8988T (cell line): ENCODE data around the gene SUPT7L.
"Not testable (repeated sequence)": the region's sequence is repeated elsewhere in the genome, so short reads cannot be mapped to it uniquely, and the experiment has no call there.

ENCODE experiments used
- DNase-seq: peaks from one replicate; pipeline ENCODE4 v3.0.0; 2011

Gene SUPT7L

GRCh38 chr2:27663285-27664153 is at the start of gene SUPT7L, which contains the start of gene SLC4A1AP:
Gene SUPT7L (minus strand): TSS chr2:27663614. CDS start chr2:27662192, 1,422 bp downstream.
Gene SLC4A1AP (plus strand): TSS chr2:27663889. CDS start chr2:27663915, 26 bp downstream.
- DNase-seq: peak; percentile 44

DNA sequence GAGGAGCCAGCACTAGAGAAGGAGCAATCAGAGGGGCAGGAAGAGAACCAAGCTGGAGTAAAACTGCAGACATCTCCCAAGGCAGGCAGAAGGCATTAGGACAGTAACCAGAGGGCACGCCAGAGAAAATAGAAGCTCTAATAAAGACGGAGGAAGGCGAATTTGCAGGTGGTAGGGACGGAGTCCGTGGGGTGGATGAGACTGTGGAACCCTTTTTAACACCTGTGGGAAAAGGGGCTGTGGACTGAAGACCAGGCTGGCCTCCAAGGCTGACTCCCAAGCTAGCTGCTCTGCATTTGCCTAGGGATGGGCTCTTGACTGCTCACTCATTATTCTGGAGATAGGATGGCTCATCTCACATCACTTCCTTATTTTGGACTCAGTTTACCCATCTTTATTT is 49.8 kb upstream of the SUPT7L start:
- DNase-seq: no peak

DNA sequence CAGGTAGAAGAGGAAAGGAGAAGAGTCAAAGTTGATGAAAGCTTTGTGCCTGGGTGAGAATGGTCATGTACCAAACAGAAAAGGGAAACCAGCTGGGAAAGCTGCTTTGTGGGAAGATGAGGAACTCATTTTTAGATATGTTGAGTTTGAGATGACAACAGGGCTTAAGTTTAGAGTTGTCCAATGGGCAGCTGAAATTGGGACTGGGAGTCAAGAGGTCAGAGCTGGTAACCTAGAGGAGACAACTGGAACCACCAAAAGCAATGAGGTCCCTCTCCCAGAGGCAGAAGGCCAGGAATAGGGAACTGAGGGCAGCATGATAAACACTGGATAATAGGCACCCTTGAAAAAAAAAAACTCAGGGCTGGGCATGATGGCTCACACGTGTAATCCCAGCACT is 49.1 kb upstream of the SUPT7L start:
- no peak for DNase-seq

DNA sequence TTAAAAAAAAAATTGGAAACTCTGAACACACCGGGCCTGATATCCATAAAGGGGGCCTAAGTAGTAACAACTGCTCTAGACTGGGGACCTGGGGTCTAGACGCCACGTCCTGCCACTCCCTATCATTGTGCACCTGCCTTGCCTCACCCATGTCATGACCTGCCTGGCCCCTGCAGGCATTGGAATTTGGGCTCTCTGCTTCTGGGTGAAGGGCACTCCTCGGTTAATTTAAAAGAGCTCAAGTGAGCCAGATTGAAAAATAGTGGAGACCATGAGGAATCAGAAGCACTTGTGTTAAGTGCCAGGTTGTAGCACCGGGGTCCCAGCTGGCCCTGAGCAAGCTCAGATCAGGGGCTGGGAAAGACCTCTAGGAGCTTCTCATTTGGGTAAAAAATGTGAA is 48.4 kb upstream of the SUPT7L start:
- no peak for DNase-seq

DNA sequence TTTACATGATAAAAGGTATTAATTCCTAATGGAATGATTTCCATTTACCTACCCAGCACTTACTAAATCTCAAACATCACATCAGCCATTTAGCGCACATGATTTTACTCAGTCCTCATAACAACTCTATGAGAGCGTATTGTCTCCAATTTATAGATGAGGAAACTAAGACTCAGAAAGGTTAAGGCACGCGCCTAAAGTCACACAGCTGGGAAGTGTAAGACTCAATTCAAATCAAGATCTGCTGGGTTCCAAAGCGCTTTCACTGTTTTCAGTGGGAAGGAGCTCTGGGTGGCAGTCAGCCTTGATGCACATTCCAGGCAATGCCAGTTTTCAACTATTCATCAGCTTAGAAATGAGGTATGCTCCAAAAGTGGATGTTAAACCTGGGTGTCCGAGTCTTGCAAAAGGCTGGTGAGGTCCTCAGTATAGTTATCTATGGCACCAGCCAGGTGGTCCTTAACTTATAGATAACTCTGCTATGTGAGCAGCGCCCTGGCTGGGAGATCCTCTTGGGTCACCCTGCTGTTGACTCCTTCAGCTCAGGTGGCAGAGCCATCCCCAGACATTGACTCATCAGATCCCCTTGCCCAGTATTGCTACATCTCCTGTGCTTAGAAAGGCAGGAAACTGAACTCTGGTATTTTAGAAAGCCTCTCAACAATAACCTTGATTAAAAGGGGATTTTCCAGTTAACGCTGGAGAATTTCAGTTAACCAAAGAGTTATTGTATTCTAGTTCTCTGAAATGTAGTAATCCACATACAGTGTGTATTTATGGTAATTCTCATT is 47.4 kb upstream of the SUPT7L start:
- no peak for DNase-seq

- DNase-seq: no peak
Observed at GRCh38 chr2:27709960-27710575, 46.7 kb upstream of the SUPT7L start.

GRCh38 chr2:27709326-27709725 is 45.9 kb upstream of the SUPT7L start:
- DNase-seq: no peak

DNA sequence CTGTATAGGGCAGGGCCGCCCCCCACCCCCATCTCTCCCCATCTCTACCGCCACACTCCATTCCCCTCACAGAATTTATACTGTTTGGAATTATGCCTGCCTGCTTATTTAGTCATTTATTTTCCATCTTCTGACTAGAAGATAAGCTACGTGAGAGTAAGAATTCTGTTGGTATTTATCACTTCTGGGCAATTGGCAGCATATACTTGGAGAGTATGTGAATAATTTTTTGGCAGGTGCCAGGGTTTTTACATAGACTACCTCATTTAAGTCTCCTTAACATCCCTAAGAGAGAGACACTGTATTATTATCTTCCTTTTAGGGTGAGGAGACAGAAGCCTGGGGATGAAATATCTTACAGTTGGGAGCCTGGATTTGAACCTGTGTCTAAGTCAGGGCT is 45.3 kb upstream of the SUPT7L start:
- DNase-seq: no peak

- no peak for DNase-seq
Observed at GRCh38 chr2:27708257-27708654, 44.8 kb upstream of the SUPT7L start.

- no peak for DNase-seq
Observed at GRCh38 chr2:27707462-27708256, 44.2 kb upstream of the SUPT7L start.

GRCh38 chr2:27705851-27706622 is 42.6 kb upstream of the SUPT7L start:
- no peak for DNase-seq

DNA sequence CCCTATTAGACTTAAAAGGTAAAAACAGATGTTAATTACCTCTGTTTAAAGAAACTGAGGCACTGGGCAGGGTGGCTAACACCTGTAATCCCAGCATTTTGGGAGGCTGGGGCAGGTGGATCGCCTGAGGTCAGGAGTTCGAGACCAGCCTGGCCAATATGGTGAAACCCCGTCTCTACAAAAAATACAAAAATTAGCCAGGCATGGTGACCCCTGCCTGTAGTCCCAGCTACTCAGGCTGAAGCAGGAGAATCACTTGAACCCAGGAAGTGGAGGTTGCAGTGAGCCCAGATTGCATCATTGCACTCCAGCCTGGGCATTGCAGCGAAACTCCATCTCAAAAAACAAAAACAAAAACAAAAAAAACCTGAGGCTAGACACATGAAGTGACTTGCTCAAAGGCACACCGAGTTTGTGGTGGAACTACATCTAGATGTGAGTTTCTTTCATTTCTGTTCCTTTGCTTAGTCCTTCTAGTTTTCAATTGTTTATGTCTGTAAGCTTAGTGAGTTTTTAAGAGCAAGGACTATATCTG is 41.0 kb upstream of the SUPT7L start:
- no peak for DNase-seq

- DNase-seq: peak; percentile 53
Observed at GRCh38 chr2:27703638-27704341, 40.4 kb upstream of the SUPT7L start.

DNA sequence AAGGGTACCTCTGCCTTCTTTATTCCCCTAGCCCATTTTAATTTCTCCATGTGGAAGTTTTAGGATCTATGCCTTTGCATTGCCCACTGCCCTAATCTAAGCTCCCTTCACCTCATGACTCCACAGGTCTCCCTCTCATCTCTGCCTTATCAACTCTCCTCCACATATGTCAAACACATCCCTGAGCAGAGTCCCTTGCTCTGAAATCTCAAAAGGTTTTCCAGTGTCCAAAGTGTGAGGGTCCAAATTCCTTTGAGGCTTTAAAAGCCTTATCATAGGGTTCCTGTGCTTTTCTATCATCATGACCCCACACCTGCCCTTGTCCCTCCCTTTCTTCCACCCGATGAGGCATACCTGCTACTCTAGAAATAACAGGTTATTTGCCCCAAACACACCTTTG is 38.9 kb upstream of the SUPT7L start:
- no peak for DNase-seq

DNA sequence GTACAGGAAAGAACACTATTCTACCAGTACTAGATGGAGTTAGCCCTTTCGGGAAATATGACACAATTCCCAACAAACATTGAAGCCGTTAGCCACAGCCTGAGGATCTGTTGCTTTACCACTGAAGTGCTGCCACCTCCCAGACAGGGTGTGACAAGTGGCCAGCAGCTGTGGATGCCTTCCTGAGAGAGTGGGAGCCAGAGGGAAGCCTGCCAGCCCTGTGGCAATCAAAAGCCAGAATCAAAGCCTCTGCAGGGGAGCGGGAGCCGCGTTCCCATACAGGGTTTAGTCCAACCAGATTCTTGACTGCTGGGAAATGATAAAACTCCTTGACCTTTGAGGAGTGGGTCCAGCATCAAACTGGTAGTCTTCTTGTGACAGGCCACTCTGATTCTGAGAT is 38.3 kb upstream of the SUPT7L start:
- DNase-seq: no peak

- no peak for DNase-seq
Observed at GRCh38 chr2:27697660-27698059, 34.2 kb upstream of the SUPT7L start.

- no peak for DNase-seq
Observed at GRCh38 chr2:27690052-27690451, 26.6 kb upstream of the SUPT7L start.

DNA sequence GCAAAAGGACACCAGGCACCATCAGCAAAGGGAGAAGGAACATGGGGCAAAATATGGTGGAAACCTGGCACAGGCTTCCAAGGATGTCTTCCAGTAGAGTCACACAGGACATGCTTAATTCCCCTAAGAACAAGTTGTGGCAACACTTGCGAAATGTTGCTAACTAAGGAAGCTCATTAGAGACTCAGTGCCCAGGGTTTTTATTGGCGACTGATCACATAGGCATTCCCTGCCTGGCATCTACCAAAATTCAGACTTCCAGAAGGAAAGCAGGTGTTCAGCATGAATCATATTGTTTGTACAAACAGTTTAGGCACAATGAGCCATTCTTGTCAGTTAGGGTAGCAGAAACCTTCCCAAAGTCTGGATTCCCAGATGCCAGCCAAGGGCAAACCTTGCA is 26.0 kb upstream of the SUPT7L start:
- no peak for DNase-seq

DNA sequence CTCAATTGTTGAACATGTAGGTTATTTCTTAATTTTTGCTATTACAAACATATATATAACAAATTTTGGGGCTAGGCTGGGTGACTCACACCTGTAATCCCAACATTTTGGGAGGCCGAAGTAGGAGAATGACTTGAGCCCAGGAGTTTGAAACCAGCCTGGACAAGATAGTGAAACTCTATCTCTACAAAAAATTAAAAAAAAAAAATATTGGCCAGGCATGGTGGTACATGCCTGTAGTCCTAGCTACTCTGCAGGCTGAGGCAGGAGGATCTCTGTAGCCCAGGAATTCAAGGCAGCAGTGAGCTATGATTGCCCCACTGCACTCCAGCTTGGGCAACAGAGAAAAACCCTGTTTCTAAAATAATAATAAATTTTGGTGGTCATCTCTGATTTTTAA is 23.8 kb upstream of the SUPT7L start:
- DNase-seq: no peak

DNA sequence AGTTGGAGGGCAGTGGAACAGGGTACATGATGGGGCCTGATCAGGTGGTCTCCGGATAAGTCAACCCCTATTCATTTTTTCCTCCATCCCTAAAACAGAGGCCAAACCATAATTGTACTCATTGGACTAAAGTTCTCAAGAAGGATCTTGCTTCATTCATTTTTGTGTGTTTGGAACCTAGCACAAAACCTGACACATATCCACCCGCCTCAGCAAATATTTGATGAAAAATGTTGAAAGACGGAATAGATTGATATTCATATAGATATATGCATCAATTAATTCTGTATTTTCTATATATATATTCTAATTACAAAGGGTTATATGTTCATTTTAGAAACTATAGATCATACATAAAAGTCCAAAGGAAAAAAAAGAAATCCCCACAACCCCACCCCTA is 22.2 kb upstream of the SUPT7L start:
- DNase-seq: no peak

DNA sequence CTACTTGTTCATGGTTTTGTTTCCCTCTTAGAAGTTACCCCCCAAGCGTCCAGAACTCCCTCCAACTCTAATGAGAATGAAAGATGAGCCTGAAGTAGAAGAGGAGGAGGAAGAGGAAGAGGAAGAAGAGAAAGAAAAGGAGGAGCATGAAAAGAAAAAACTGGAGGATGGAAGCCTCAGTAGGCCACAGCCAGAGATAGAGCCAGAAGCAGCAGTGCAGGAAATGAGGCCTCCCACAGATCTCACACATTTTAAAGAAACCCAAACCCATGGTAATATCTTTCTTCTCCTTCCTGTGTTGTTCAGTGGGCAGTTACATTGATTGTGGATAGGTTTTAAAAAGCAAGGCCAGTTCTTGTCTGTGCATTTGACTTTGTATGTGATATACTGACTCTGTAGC is 21.6 kb upstream of the SUPT7L start:
- DNase-seq: not testable (repeated sequence)
